NCI-H2171 treated with DMSO at 0.1 percent for 48 hours (cell line): ENCODE data around the gene DSEL.

ENCODE experiments used
- DNase-seq: peaks from one replicate; lab custom pipeline; 2025; lab: John Stamatoyannopoulos, UW

The DSEL gene

GRCh38 chr18:67500522-67501205, 15.9 kb downstream of the DSEL start:
- no peak for DNase-seq

DNA sequence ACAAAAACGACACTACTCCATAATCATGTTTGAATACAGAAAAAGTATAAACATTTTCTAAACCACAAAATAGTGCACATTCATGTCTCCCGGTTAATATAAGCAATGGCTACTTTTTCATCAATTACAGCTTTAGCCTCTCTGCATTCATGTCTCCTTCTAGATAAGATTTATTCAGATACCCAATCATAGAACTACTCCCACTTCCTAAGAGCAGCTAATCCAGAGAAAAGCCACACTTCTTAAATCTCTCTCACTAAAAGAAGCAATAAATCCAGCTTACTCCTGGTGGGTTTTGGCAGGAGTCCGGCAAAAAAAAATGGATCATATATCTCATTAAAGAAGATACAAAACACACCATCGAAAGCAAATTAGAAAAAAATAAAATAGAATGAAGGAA, 20.1 kb downstream of the DSEL start:
- DNase-seq, result no peak

DNA sequence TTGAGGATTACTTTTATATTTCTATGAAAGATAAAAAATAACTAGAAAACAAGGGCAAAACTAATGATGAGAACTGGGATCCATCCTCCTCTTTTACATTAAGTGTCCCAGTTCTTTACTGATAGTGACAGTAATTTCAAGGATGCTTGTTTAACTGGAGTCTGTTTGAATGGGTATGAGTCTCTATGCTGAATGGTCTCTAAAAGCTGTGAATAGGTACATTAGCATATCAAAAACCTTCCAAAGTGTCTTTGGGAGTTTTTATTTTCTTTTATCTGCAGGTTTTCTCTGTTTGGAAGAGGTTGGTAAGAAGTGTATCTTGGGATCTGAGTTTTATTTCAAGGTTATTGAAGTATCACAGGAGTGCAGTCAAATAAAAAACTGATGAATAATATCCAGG, 30.0 kb downstream of the DSEL start:
- DNase-seq, result no peak

DNA sequence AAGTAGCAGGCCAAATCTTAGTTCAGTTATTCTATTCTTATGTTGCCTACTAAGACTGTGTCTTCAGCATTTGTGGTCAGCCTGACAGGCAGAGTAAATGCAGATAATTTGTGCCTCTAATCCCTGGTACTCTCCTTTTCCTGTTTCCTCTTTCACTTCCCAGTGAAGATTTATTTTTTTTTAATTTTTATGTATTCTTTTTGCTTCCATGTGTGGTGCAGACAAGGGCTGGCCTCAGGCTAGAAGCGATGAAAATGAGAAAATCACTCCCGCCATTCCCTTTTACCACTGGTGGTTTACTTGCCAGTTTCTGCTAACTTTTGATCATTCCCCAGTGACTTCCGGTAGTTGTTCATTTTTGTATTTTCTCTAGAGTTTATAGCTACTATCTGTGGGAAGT, 30.9 kb downstream of the DSEL start:
- no peak for DNase-seq

DNA sequence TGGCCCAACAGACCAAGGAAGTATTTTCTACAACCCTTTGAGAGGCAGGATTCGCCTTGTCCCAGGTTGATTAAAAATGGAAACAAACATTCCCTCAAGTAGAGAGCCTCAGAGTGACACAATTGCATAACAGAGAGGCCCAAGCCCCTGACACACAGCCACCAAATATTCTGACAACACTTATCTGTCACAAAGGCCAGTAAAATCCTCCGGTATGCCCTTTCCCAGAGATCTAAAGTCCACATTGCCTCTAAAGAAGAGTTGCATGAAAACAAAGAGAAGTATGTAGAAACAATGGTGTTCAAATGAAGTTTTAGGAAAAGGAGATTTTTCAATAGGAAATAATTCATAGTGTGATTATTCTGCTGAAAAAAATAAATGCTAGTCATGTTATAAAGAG, 32.1 kb downstream of the DSEL start:
- DNase-seq, result no peak

DNA sequence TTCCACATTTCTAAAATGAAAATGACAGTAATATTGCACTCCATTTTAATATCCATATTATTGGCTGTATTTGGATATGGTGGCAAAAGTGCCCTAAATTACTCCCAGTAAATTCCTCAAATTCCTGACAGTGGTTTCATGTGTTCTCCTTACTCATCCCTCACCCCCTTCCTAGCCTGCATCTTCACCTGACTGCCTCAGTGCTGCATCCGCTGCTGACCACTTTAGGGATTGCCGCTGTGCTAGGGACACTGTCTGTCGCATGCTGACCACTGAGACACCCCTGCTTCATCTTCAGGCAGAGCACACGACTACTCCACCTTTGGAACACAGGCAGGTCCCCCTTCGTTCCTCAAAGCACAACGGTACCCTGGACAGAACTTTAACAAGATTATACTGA, 32.6 kb downstream of the DSEL start:
- DNase-seq, result no peak

- DNase-seq, result no peak
Measured at GRCh38 chr18:67483237-67483636, 33.3 kb downstream of the DSEL start.

GRCh38 chr18:67478249-67478648, 38.3 kb downstream of the DSEL start:
- DNase-seq, result no peak

DNA sequence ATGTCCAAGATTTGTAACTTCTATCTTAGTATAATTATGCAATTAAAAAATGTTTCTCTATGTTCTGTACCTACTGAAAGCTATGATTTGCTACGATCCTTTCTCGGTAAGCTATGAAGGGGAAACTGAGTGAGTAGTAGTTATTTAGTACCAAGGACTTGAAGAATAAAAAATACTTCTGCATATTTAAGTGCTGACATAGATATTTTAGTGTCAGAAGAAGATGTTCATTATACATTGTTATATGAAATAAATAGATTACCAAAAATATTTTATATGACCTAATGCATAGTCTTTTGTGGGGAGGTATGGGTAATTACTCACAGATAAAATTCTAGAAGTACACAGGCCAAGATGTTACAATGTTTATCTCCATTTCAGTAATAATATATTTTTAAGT, 39.0 kb downstream of the DSEL start:
- no peak for DNase-seq

GRCh38 chr18:67476585-67476984, 39.9 kb downstream of the DSEL start:
- no peak for DNase-seq

GRCh38 chr18:67475673-67476072, 40.8 kb downstream of the DSEL start:
- DNase-seq, result no peak

GRCh38 chr18:67468038-67468437, 48.5 kb downstream of the DSEL start:
- DNase-seq, result no peak

DNA sequence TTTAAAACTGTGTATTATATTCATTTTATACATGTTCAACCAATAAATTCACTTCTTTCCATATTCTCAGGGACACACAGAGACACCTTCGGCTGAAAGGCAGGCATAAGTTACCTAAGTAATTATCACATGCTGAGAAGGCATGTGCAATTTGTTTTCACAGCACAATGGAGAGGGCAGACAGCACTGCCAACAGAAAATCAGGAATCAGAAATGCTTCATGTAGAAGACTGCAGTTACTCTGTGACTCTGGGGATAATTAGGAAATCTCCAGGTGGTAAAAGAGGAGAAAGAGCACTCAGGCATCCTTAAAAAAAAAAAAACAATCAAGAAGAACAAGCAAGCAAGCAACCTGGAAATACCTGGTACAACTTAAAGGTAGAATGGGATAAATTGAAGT, 49.3 kb downstream of the DSEL start:
- no peak for DNase-seq

DNA sequence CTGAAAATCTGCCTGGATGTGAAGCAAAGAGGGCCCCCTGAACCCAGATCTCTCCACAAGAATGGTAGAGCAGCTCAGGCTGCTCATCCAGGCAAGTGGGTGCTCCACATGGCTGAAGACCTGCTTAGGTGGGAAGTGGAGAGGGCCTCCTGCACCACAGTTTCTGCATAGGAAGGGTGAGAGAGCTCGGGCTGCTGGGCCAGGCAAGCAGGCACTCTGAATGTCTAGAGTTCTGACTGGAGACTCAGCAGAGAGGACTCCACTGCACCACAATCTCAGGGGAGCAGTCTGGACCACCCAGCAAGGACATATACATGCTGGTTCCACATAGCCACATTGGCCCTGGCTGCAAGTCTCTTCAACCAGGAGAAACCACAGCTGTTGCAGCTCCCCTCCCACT, 52.0 kb downstream of the DSEL start:
- DNase-seq, result no peak

DNA sequence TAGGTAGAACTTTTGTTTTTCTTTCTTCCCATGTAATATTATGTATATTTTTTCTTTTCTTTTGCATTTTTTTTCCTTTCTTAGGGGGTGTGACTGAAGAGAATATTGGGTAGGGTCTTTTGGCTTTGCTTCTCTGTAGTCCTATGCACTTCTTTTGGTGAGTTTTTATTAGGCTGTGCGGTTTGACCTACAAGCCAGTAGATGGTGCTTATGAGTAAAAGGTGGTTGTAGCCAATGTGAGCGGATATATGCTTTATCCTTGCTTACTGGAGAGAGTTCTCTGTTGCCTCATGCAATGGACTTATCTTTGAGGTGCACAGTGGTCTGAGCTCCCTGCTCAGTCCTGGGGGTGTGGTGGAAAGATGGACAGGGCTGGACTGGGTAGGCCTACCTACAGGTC, 52.7 kb downstream of the DSEL start:
- no peak for DNase-seq

DNA sequence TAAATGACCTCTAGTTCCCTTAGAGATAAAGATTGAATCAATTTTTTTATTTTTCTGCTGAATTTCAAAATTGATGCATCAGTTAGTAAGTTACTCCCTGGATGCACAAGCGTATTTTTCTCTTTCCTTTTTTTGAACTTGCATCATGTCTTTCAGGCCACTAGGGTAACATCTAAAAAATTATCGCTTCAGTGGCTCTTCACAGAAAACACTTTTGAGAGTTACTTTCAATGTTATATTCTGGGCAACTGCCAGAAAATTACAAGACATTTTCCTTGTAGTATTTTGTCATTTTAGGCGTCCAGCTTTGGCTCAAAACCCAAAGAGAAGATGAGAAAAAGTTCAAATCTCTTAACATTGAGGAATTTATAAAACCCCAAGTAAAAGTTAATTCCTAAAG, 59.8 kb downstream of the DSEL start:
- no peak for DNase-seq
